Astrocyte of the cerebellum (primary cell): ENCODE measurements around the gene LCN2.

Source experiments
- DNase-seq: peaks from one replicate; pipeline ENCODE4 v3.0.0-alpha.2; 2011; ENCODE audit warnings: low read depth
- H3K4me3 ChIP-seq: 2 replicates; pipeline ENCODE4 v1.5.1; 2011; ENCODE audit warnings: mild to moderate bottlenecking, low read depth, low read length, moderate library complexity
- CTCF ChIP-seq: IDR thresholded peaks from 2 replicates; pipeline ENCODE4 v1.5.1; 2012; ENCODE audit warnings: low read length, low read depth, moderate library complexity, mild to moderate bottlenecking; ENCODE audit errors: missing control alignments
- in situ Hi-C: cut with HindIII; loops from 2 replicates; pipeline ENCODE4 v1.10.0; 2017; ENCODE audit warnings: low sequenced_read_pairs

The LCN2 gene

GRCh38 chr9:128139621-128140020 is 9.6 kb upstream of the LCN2 start:
- in situ Hi-C loops: no loop called here
- no peak for DNase-seq
- no peak for TF ChIP-seq CTCF
- H3K4me3 ChIP-seq: no peak overlapping the region

GRCh38 chr9:128141604-128142003 is 7.6 kb upstream of the LCN2 start:
- no peak overlapping the region for H3K4me3 ChIP-seq
- in situ Hi-C loops: no loop called here
- no peak for DNase-seq
- TF ChIP-seq CTCF: no peak

- H3K4me3 ChIP-seq: no peak overlapping the region
- no peak for TF ChIP-seq CTCF
- in situ Hi-C loops: no loop called here
- no peak for DNase-seq
Measured at GRCh38 chr9:128142061-128142460, 7.2 kb upstream of the LCN2 start.

- in situ Hi-C loops: no loop called here
- no peak overlapping the region for H3K4me3 ChIP-seq
- no peak for DNase-seq
- TF ChIP-seq CTCF: no peak
Measured at GRCh38 chr9:128142596-128142995, 6.7 kb upstream of the LCN2 start.

GRCh38 chr9:128143525-128144238 is 5.6 kb upstream of the LCN2 start:
- DNase-seq: no peak
- H3K4me3 ChIP-seq: no peak overlapping the region
- no peak for TF ChIP-seq CTCF
- in situ Hi-C loops: no loop called here

GRCh38 chr9:128144239-128145181 is 4.7 kb upstream of the LCN2 start:
- no peak overlapping the region for H3K4me3 ChIP-seq
- TF ChIP-seq CTCF: no peak
- in situ Hi-C loops: no loop called here
- no peak for DNase-seq
